HG03520 (cell line): ENCODE results near the gene MRPL27.
"Not testable (repeated sequence)": the region's sequence is repeated elsewhere in the genome, so short reads cannot be mapped to it uniquely, and the experiment has no call there.

Source experiments
- ATAC-seq: cut with Tn5 transposase; IDR thresholded peaks from one replicate; pipeline ENCODE4 v1.9.1; 2021; ENCODE audit warnings: mild to moderate bottlenecking, moderate library complexity; ENCODE audit not compliant: unreplicated experiment

Gene MRPL27

GRCh38 chr17:50347117-50347893, 25.7 kb downstream of the MRPL27 start:
- ATAC-seq, result no peak

GRCh38 chr17:50346313-50347116, 26.5 kb downstream of the MRPL27 start:
- ATAC-seq, result peak; percentile 40

- peak; percentile 72 for ATAC-seq
These were observed 27.3 kb downstream of the MRPL27 start, which contains the start of gene XYLT2 for GRCh38 chr17:50345432-50346312. XYLT2 (plus strand) TSS chr17:50346126; CDS start chr17:50346141, 15 bp downstream.

- ATAC-seq, result no peak
These were observed 28.1 kb downstream of the MRPL27 start for GRCh38 chr17:50344731-50345365.

- no peak for ATAC-seq
These were observed 33.6 kb downstream of the MRPL27 start for GRCh38 chr17:50339381-50339780.

- no peak for ATAC-seq
These were observed 34.3 kb downstream of the MRPL27 start for GRCh38 chr17:50338645-50339044.

- no peak for ATAC-seq
These were observed 35.0 kb downstream of the MRPL27 start for GRCh38 chr17:50337956-50338355.

- not testable (repeated sequence) for ATAC-seq
These were observed 39.5 kb downstream of the MRPL27 start for GRCh38 chr17:50333291-50334057.

- no peak for ATAC-seq
These were observed 40.8 kb downstream of the MRPL27 start for GRCh38 chr17:50332196-50332595.

- no peak for ATAC-seq
These were observed 41.7 kb downstream of the MRPL27 start for GRCh38 chr17:50331085-50331791.

- ATAC-seq, result no peak
These were observed 42.7 kb downstream of the MRPL27 start for GRCh38 chr17:50330151-50330775.

- no peak for ATAC-seq
These were observed 43.3 kb downstream of the MRPL27 start for GRCh38 chr17:50329716-50330115.

GRCh38 chr17:50328363-50329325, 44.3 kb downstream of the MRPL27 start:
- ATAC-seq, result no peak

- ATAC-seq, result no peak
These were observed 46.1 kb downstream of the MRPL27 start for GRCh38 chr17:50326831-50327364.

- no peak for ATAC-seq
These were observed 47.1 kb downstream of the MRPL27 start for GRCh38 chr17:50325906-50326305.

- ATAC-seq, result no peak
These were observed 49.9 kb downstream of the MRPL27 start for GRCh38 chr17:50323060-50323459.

- no peak for ATAC-seq
These were observed 50.7 kb downstream of the MRPL27 start for GRCh38 chr17:50322271-50322670.
